GM19324 (cell line): ENCODE results near the gene ZFPL1.

Source experiments
- ATAC-seq: cut with Tn5 transposase; IDR thresholded peaks from one replicate; pipeline ENCODE4 v1.9.1; 2021; ENCODE audit warnings: mild to moderate bottlenecking, moderate library complexity; ENCODE audit not compliant: unreplicated experiment, low FRiP score

Gene ZFPL1

GRCh38 chr11:65083834-65084597 lies at the start of gene ZFPL1, which contains the start of gene CDCA5:
Gene ZFPL1 (plus strand): TSS chr11:65084222. CDS start chr11:65084699, 477 bp downstream.
Gene CDCA5 (minus strand): TSS chr11:65084040. CDS start chr11:65083978, 62 bp downstream.
- ATAC-seq, result peak; percentile 90

- ATAC-seq, result no peak
Observed at GRCh38 chr11:65034423-65034822, 49.6 kb upstream of the ZFPL1 start.

- no peak for ATAC-seq
Observed at GRCh38 chr11:65035579-65035978, 48.4 kb upstream of the ZFPL1 start.

GRCh38 chr11:65036931-65037330 lies 47.1 kb upstream of the ZFPL1 start:
- no peak for ATAC-seq

- ATAC-seq, result no peak
Observed at GRCh38 chr11:65040520-65040846, 43.5 kb upstream of the ZFPL1 start.

- peak; percentile 86 for ATAC-seq
Observed at GRCh38 chr11:65040847-65041622, 43.0 kb upstream of the ZFPL1 start, which contains the start of gene SAC3D1. Gene SAC3D1 (plus strand): TSS chr11:65041210. CDS start chr11:65041293, 83 bp downstream.

- no peak for ATAC-seq
Observed at GRCh38 chr11:65042891-65043290, 41.1 kb upstream of the ZFPL1 start.

- ATAC-seq, result no peak
Observed at GRCh38 chr11:65043881-65044501, 40.0 kb upstream of the ZFPL1 start.

GRCh38 chr11:65045061-65045460 lies 39.0 kb upstream of the ZFPL1 start:
- ATAC-seq, result no peak

GRCh38 chr11:65045728-65046127 lies 38.3 kb upstream of the ZFPL1 start:
- ATAC-seq, result no peak

- ATAC-seq, result no peak
Observed at GRCh38 chr11:65047581-65048422, 36.2 kb upstream of the ZFPL1 start.

GRCh38 chr11:65051398-65051858 lies 32.6 kb upstream of the ZFPL1 start:
- ATAC-seq, result no peak

- no peak for ATAC-seq
Observed at GRCh38 chr11:65053827-65054508, 30.1 kb upstream of the ZFPL1 start.

- ATAC-seq, result no peak
Observed at GRCh38 chr11:65055538-65055937, 28.5 kb upstream of the ZFPL1 start.

- no peak for ATAC-seq
Observed at GRCh38 chr11:65056999-65057398, 27.0 kb upstream of the ZFPL1 start.

GRCh38 chr11:65057526-65057925 lies 26.5 kb upstream of the ZFPL1 start:
- ATAC-seq, result no peak

GRCh38 chr11:65058012-65058411 lies 26.0 kb upstream of the ZFPL1 start:
- ATAC-seq, result no peak

GRCh38 chr11:65058419-65059054 lies 25.5 kb upstream of the ZFPL1 start, which contains the start of gene NAALADL1:
Gene NAALADL1 (minus strand): TSS chr11:65058553. CDS start chr11:65058521, 32 bp downstream.
- no peak for ATAC-seq

- ATAC-seq, result no peak
Observed at GRCh38 chr11:65059523-65059922, 24.5 kb upstream of the ZFPL1 start.
